GM19193 (cell line): ENCODE results near the gene VAV3.

ENCODE experiments used
- POLR2A ChIP-seq: IDR thresholded peaks from 4 replicates; pipeline ENCODE4 v1.6.1; 2011; ENCODE audit not compliant: insufficient read depth, insufficient read length; ENCODE audit errors: extremely low read depth

VAV3 gene

GRCh38 chr1:107727866-107728265, 237.1 kb downstream of the VAV3 start:
- no peak for TF ChIP-seq POLR2A

- no peak for TF ChIP-seq POLR2A
These were observed 238.1 kb downstream of the VAV3 start for GRCh38 chr1:107726860-107727259.

DNA sequence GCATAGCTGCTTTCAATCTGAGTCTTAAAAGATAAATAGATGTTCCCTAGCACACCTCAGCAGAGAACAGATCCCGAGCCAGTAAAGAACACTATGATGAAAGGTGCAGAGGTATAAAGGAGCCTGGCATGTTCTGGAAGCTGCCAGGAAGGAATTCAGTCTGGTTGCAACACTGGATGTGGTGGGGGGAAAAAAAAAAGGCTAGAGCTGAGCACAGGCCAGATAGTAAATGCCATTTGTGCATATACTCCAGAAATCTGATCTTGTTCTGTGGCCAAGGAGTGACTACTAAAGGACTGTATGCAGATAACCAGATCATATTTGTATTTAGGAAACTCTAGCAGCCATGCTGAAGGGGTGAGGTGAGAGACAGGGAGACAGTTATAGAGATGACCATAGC, 240.3 kb downstream of the VAV3 start:
- no peak for TF ChIP-seq POLR2A

DNA sequence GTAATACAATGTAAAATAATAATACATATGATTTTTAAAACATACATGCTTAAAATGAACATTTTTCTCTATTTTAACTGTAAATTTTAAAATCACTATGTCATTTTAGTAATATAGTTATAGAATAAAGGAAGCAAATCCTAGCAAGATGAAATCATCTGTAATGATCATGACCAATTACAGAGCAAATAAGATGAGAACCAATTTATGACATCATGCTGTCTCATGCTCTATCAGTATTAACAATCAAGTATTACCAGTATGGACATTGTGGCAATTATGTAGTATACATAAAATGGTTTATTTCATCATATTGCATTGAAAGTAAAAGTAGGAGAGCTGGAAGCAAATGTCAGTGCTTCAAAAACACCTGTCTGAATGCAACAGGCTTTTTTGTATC, 255.0 kb downstream of the VAV3 start:
- TF ChIP-seq POLR2A = no peak

DNA sequence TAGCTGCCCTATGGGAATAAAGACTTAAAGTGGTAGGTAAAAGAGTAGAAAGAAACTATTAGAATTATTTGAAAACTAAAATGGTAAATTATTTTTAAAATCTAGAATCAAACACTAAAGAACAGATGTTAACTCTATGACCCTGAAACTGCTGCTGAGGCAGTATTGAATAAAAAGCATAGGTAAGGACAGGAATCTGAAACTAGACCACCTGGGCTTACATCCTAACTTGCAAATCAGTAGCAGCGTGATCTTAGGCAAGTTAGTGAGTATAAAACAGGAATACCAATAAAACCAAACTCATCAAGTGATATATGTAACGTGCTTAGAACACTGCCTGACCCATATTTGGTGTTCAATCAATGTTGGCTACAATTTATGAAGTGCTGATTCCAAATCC, 257.9 kb downstream of the VAV3 start:
- TF ChIP-seq POLR2A = no peak

- TF ChIP-seq POLR2A = no peak
These were observed 258.8 kb downstream of the VAV3 start for GRCh38 chr1:107706182-107706581.

DNA sequence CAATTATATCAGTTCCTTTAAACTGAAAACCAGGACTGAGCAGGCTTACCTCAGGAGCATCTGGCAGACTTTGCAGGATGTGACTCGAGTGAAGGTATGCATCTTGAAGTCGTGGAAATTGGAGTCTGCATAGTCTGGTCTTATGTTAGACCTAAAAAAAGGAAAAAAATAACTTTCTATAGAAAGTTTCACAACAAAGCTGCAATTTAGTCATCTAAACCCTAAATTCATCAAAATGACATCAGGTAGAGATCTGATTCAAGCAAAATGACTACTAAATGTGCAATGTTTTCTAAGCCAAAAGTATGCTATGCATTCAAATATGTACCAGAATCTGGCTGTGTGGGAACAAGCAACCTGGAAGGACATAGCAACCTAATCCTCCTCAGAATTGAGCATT, 260.1 kb downstream of the VAV3 start:
- no peak for TF ChIP-seq POLR2A

GRCh38 chr1:107702946-107703571, 261.9 kb downstream of the VAV3 start:
- TF ChIP-seq POLR2A = no peak

DNA sequence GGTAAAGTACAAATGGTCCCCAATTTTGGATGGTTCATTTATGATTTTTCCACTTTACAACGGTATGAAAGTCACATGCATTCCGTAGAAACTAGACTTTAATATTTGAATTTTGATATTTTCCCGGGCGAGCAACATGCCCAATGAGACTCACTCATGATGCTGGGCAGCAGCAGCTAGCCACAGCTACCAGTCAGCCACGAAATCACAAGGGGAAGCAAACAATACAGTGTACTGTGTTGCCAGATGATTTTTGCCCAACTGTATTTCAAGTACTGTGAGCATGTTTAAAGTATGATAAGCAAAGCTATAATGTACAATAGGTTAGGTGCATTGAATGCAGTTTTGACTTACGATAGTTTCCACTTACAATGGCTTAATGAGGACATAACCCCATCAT, 266.8 kb downstream of the VAV3 start:
- TF ChIP-seq POLR2A = no peak

- no peak for TF ChIP-seq POLR2A
These were observed 269.6 kb downstream of the VAV3 start for GRCh38 chr1:107695341-107695740.

DNA sequence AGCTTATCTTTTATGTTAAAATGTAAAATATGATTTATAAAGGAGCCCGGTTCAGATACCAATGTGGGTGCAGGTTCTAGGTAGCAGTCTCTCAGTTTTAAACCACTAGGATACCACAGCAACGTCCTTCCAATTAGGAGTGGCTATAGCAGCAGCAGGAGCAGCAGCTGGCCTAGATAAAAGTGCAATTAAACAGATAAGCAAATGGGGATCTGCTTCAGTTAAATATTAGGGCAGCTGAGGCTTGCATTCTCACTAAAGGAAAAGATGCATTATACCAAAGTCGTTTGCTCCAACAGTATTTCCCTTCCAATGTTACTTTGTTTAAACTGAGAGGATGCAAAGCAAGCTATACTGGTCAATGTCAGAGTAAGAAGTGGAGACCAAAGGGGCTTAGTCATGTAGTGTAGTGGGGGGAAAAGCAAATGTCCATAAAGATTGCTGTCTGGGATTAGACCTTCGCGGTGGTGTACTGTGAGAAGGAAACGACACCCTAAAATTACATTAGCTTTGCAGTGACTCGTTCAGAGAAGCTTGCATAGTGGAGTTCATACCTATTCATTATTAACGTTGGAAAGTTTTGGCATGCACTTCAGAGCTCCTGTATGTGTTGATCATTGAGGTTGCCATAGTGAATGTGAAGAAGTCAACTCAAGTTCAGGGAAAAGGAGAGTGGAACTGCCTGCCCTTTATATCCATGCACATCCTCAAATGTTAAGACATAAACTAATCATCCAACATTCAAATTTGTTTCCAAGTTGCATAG, 272.2 kb downstream of the VAV3 start:
- no peak for TF ChIP-seq POLR2A

- TF ChIP-seq POLR2A = no peak
These were observed 273.4 kb downstream of the VAV3 start for GRCh38 chr1:107691540-107691939.

- TF ChIP-seq POLR2A = no peak
These were observed 274.5 kb downstream of the VAV3 start for GRCh38 chr1:107690491-107690890.

DNA sequence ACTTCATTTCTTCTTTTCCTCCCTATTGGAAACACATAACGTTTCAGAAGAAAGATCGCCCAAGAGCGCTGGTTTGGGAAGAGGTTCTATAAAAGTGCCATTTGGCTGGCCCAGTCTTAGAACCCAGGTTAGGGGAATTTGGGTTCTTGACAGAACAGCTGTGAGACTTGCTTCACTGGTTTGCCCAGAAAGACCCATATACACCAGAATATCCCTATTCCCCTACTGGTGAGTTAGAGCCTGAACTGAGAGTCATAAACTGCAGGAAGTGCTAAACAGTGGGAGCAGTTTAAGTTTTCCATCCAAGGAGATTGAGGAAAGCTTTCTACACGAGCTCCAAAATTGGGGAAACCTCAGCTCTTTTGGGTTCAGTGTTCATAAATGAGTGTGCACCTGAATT, 275.2 kb downstream of the VAV3 start:
- TF ChIP-seq POLR2A = no peak

GRCh38 chr1:107689159-107689558, 275.8 kb downstream of the VAV3 start:
- TF ChIP-seq POLR2A = no peak

GRCh38 chr1:107687849-107688753, 276.9 kb downstream of the VAV3 start:
- TF ChIP-seq POLR2A = no peak

- no peak for TF ChIP-seq POLR2A
These were observed 281.3 kb downstream of the VAV3 start for GRCh38 chr1:107683683-107684082.
